NB4 (cell line): ENCODE results near the gene ADARB2.

Experiments used
- DNase-seq: peaks from one replicate; pipeline ENCODE4 v3.0.0; 2010; ENCODE audit warnings: low read depth
- H3K4me3 ChIP-seq: one replicate; pipeline ENCODE4 v1.5.1; 2011; ENCODE audit warnings: mild to moderate bottlenecking, low read depth, low read length, moderate library complexity
- MAX ChIP-seq: IDR thresholded peaks from 2 replicates; pipeline ENCODE4 v1.6.1; 2011; ENCODE audit warnings: low read depth, low read length
- MYC ChIP-seq: IDR thresholded peaks from 2 replicates; pipeline ENCODE4 v1.6.1; 2011; ENCODE audit warnings: low read depth, low read length
- POLR2A ChIP-seq: IDR thresholded peaks from 2 replicates; pipeline ENCODE4 v1.6.1; 2011; ENCODE audit warnings: mild to moderate bottlenecking; ENCODE audit not compliant: insufficient read length; ENCODE audit errors: extremely low read depth
- TF ChIP-seq, protein P1 (sequence below): IDR thresholded peaks from one replicate; pipeline ENCODE4 v1.5.1; 2012; ENCODE audit warnings: low read depth, low read length

The ADARB2 gene

DNA sequence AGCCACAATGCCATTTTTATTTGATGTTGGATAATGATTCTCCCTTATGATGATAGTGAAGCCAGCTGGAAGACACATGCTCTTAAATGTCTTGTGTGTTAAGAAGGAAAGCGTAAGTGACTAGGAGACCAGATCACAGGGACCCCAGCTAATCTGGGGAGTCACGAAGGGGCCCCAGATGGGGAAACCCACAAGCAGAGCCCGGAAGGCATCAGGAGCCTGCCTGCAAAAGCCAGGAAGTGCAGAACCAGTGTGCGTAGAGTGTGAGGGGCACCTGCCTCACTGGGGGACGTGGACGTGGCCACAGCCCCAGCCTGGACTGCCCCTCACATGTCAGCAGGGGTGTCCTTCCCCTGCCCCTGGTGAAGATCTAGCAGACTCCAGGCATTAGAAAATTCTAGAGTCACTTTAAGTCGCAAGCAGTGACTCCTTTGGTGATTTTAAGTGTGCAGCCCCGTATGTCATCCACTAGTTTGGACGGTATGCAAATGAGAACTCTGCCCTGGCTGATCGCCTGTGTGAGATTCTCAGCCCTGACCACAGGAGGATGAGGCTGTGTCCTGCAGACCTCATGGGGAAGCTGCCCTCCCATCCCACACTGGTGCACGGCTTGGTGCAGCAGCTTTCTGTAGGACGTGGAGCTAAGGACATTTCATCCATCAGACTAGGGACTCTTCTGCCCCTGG is 438.1 kb downstream of the ADARB2 start:
- no peak overlapping the region for H3K4me3 ChIP-seq
- TF ChIP-seq POLR2A, result no peak
- no peak for TF ChIP-seq MAX
- TF ChIP-seq MYC, result no peak
- TF ChIP-seq, protein P1, sequence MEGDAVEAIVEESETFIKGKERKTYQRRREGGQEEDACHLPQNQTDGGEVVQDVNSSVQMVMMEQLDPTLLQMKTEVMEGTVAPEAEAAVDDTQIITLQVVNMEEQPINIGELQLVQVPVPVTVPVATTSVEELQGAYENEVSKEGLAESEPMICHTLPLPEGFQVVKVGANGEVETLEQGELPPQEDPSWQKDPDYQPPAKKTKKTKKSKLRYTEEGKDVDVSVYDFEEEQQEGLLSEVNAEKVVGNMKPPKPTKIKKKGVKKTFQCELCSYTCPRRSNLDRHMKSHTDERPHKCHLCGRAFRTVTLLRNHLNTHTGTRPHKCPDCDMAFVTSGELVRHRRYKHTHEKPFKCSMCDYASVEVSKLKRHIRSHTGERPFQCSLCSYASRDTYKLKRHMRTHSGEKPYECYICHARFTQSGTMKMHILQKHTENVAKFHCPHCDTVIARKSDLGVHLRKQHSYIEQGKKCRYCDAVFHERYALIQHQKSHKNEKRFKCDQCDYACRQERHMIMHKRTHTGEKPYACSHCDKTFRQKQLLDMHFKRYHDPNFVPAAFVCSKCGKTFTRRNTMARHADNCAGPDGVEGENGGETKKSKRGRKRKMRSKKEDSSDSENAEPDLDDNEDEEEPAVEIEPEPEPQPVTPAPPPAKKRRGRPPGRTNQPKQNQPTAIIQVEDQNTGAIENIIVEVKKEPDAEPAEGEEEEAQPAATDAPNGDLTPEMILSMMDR, result no peak
- DNase-seq, result no peak

- TF ChIP-seq POLR2A (no peak), MYC (no peak), MAX (no peak)
- TF ChIP-seq, protein P1, result no peak
- no peak for DNase-seq
- H3K4me3 ChIP-seq, result no peak overlapping the region
Observed at GRCh38 chr10:1297566-1298301, 439.6 kb downstream of the ADARB2 start.

DNA sequence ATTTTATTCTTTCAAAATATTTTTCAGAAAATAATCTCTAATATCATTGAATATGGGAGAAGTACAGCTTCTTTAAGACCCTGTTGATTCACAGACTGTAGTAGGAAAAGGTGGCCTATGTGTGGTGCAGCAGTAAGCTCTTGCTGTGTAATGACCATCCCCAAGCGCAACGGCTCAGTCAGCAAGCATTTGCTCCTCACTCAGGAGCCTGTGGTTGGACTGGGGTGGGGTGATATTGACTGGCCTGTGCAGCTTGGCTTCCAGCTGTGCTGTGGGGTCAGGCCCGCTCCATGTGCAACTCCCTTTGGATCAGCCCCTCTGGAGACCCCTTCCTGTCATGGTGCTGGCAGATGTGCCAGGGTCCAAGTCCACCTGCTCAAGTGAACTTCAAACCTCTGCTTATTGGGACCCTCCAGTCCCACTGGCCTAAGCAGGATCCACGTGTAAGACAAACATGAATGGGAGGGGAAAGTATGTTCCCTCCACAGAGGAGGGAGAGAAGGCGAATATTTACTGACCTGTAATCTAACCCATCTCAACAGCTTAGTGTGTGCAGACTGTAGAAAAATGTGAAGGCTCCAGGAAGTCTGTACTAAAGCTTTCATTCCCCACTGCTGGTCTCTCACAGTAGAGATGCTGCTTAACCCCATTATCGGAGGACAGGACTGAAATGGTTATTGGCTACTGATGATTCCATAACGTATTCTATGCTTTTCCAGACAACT is 441.4 kb downstream of the ADARB2 start:
- no peak for DNase-seq
- TF ChIP-seq, protein P1, result no peak
- TF ChIP-seq MAX, result no peak
- no peak for TF ChIP-seq MYC
- no peak for TF ChIP-seq POLR2A
- H3K4me3 ChIP-seq, result no peak overlapping the region

DNA sequence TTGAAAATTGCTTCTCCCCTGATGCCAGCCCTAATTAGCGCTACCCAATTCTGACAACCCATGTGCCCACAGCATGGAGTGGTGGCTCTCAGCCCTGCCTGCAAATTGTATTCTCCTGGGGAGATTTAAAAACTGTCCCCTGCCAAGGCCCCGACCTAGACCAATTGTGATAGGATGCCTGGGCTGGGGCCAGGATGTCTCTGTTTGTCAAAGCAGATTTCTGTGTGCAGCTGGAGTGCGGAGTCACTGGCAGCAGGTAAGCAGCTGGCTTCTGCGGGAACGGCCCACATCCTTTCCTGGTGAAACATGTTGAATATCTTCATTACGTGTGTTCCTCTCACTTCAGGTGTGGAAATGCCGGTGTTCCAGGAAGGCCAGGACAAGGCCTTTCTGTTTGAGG is 442.6 kb downstream of the ADARB2 start:
- no peak for TF ChIP-seq MYC
- no peak overlapping the region for H3K4me3 ChIP-seq
- DNase-seq, result no peak

GRCh38 chr10:1293636-1294435 is 443.5 kb downstream of the ADARB2 start:
- no peak for TF ChIP-seq MYC
- TF ChIP-seq MAX, result no peak
- TF ChIP-seq, protein P1, result no peak
- no peak for TF ChIP-seq POLR2A
- no peak for DNase-seq
- H3K4me3 ChIP-seq, result no peak overlapping the region

DNA sequence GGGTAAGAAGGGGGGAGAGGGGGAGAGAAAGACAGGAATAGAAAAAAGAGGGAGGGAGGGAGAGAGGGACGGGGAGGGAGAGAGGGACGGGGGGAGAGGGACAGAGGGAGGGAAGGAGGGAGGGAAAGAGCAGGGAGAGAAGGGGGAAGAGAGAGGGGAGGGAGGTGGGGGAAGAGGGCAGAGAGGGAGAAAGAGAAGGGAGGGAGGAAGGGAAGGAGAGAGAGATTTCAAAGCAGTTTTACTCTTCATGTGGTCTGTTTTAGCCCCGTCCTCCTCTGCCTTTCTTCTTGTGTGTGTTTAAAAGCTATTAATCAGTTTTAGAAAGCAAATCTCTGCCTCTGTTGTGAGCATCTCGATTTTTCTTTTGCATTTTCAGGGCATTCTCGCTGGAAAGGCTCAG is 444.2 kb downstream of the ADARB2 start:
- no peak overlapping the region for H3K4me3 ChIP-seq
- DNase-seq, result no peak
- TF ChIP-seq POLR2A, result no peak
- TF ChIP-seq MAX, result no peak
- no peak for TF ChIP-seq MYC
- TF ChIP-seq, protein P1, result no peak
